Hepatocyte (in vitro differentiated cells): Measurements from ENCODE around the gene PAX1.

Experiments
- CTCF ChIP-seq: fragments of 200-600 bp; sonication (generic); IDR thresholded peaks from 2 replicates; pipeline ENCODE4 v1.5.1; 2016; ENCODE audit warnings: antibody characterized with exemption, mild to moderate bottlenecking; ENCODE audit not compliant: poor library complexity
- EZH2 ChIP-seq: fragments of 200-600 bp; sonication (generic); IDR thresholded peaks from 2 replicates; pipeline ENCODE4 v1.6.1; 2016; ENCODE audit warnings: antibody characterized with exemption, mild to moderate bottlenecking, borderline replicate concordance
- EZH2phosphoT487 ChIP-seq: fragments of 200-600 bp; sonication (generic); IDR thresholded peaks from one replicate; pipeline ENCODE4 v1.6.1; 2018; ENCODE audit warnings: antibody characterized with exemption, mild to moderate bottlenecking, low read depth, moderate library complexity; ENCODE audit not compliant: unreplicated experiment, severe bottlenecking

- TF ChIP-seq CTCF (no peak), EZH2phosphoT487 (no peak), EZH2 (peak; percentile 90)
Observed at GRCh38 chr20:21706261-21707195, 1.1 kb downstream of the PAX1 start.
